Panc1 (cell line): ENCODE measurements around the gene TP53I3. TPM values are rescaled to one million over a fixed set of nuclear protein-coding genes. Genes with fewer than 3 reads are reported as not detected.

ENCODE experiments used
- ATAC-seq: fragments of 200-7000 bp; cut with Tn5 transposase; 2 replicates; pipeline ENCODE4 v1.9.1; 2020; ENCODE audit warnings: mild to moderate bottlenecking, moderate library complexity
- BruUV-seq: library from RNA; stranded (reverse); fragments of 400-500 nt; replicated peaks from 2 replicates; lab custom pipeline; 2021; lab: Mats Ljungman, UMichigan
- CTCF ChIA-PET: fragments of 300-600 bp; sonication (Branson Sonifier 250); formaldehyde crosslinking; loops from one replicate; lab custom pipeline; 2022; ENCODE audit warnings: antibody characterized with exemption; lab: Charles Lee
- POLR2A ChIA-PET: fragments of 300-600 bp; sonication (Branson Sonifier 250); formaldehyde crosslinking; loops from one replicate; lab custom pipeline; 2022; ENCODE audit warnings: antibody characterized with exemption; lab: Charles Lee
- DNase-seq: peaks from one replicate; pipeline ENCODE4 v3.0.0-alpha.2; 2010; ENCODE audit warnings: low read depth, low spot score
- H3K27ac ChIP-seq: 2 replicates; pipeline ENCODE4 v1.5.1; 2011; ENCODE audit warnings: mild to moderate bottlenecking, low read length, inconsistent platforms
- H3K27me3 ChIP-seq: fragments of 200-500 bp; sonication (Bioruptor generic); 2 replicates; pipeline ENCODE4 v1.6.0; 2014; ENCODE audit warnings: low read length, inconsistent platforms; ENCODE audit not compliant: control insufficient read depth, insufficient read depth
- H3K36me3 ChIP-seq: fragments of 200-500 bp; sonication (Bioruptor generic); 2 replicates; pipeline ENCODE4 v1.5.1; 2014; ENCODE audit warnings: inconsistent platforms, mild to moderate bottlenecking, low read length, moderate library complexity; ENCODE audit not compliant: control insufficient read depth, insufficient read depth
- H3K4me1 ChIP-seq: 2 replicates; pipeline ENCODE4 v1.5.1; 2011; ENCODE audit warnings: inconsistent platforms, mild to moderate bottlenecking, low read length, moderate library complexity; ENCODE audit not compliant: control insufficient read depth, insufficient read depth
- H3K4me3 ChIP-seq, 2 experiments: 2 replicates each; pipeline ENCODE4 v1.5.1; 2011 to 2012; ENCODE audit warnings: low read depth in 2 of 2, low read length in 2 of 2, mild to moderate bottlenecking in 2 of 2, inconsistent platforms in 1 of 2, moderate library complexity in 1 of 2
- H3K9me3 ChIP-seq: fragments of 200-500 bp; sonication (Bioruptor generic); 2 replicates; pipeline ENCODE4 v1.5.1; 2014; ENCODE audit warnings: low read depth, mild to moderate bottlenecking, inconsistent platforms, low read length, moderate library complexity; ENCODE audit not compliant: control insufficient read depth, insufficient read depth
- CTCF ChIP-seq: fragments of 450-650 bp; IDR thresholded peaks from 2 replicates; pipeline ENCODE4 v1.5.1; 2017; ENCODE audit warnings: mild to moderate bottlenecking
- POLR2AphosphoS5 ChIP-seq: IDR thresholded peaks from 2 replicates; pipeline ENCODE4 v1.6.1; 2012; ENCODE audit warnings: mild to moderate bottlenecking, low read depth, low read length, moderate library complexity
- REST ChIP-seq, 2 experiments: IDR thresholded peaks; 2 replicates each; pipeline ENCODE4 v1.6.1; 2011 to 2012; ENCODE audit warnings: low read depth in 2 of 2, control low read depth in 1 of 2, low read length in 1 of 2, mild to moderate bottlenecking in 1 of 2, moderate library complexity in 1 of 2; ENCODE audit not compliant: insufficient read depth in 1 of 2
- SIN3A ChIP-seq: IDR thresholded peaks from 2 replicates; pipeline ENCODE4 v1.6.1; 2012; ENCODE audit warnings: low read depth, mild to moderate bottlenecking, low read length, moderate library complexity, borderline replicate concordance; ENCODE audit not compliant: insufficient read depth
- TCF7L2 ChIP-seq: IDR thresholded peaks from 2 replicates; pipeline ENCODE4 v1.6.1; 2011; ENCODE audit warnings: mild to moderate bottlenecking, low read depth, low read length, inconsistent platforms
- in situ Hi-C: cut with HindIII; loops from 2 replicates; pipeline ENCODE4 v1.10.0; 2016; ENCODE audit warnings: low sequenced_read_pairs, low pct_unique_long_range_greater_than_20kb
- intact Hi-C: fragments of 100-400 bp; cut with micrococcal nuclease; formaldehyde crosslinking; loops from one replicate; pipeline ENCODE4 v1.10.0; 2022; ENCODE audit not compliant: unreplicated experiment
- total RNA-seq: library from RNA; stranded (reverse); gene quantifications from one replicate; pipeline ENCODE4 v1.2.1, GENCODE V29; 2021; ENCODE audit not compliant: unreplicated experiment

The TP53I3 gene
- total RNA-seq, 1 experiment from 2014 or later: 51.3 TPM

GRCh38 chr2:24104906-24105305 is 20.3 kb upstream of the TP53I3 start:
- ATAC-seq: no peak
- CTCF ChIA-PET: no interaction called here
- no TSS peak for BruUV-seq
- Histone ChIP-seq H3K4me1 (no peaks in the 10 kb centered on the region), H3K9me3 (no peaks in the 10 kb centered on the region), H3K36me3 (no peaks in the 10 kb centered on the region), H3K27me3 (no peaks in the 10 kb centered on the region), H3K4me3 (no peak overlapping the region), H3K27ac (no peak overlapping the region)
- DNase-seq: no peak
- POLR2A ChIA-PET: no interaction called here
- in situ Hi-C loops (no loop called here), intact Hi-C loops (no loop called here)
- TF ChIP-seq CTCF: no peak
- TF ChIP-seq POLR2AphosphoS5: no peak
- no peak for TF ChIP-seq TCF7L2
- TF ChIP-seq SIN3A: no peak
- TF ChIP-seq REST (IDR thresholded peaks at IDR 0.05; ENCODE audit: insufficient read depth in 1 of 2, low read depth in 2 of 2, low read length in 1 of 2): no peak

- DNase-seq (no peak), ATAC-seq (no peak)
- H3K27ac ChIP-seq: no peak overlapping the region
- no peaks in the 10 kb centered on the region for H3K4me1 ChIP-seq
- TF ChIP-seq SIN3A: no peak
- TF ChIP-seq REST (IDR thresholded peaks at IDR 0.05; ENCODE audit: insufficient read depth in 1 of 2, low read depth in 2 of 2, low read length in 1 of 2): no peak
- TF ChIP-seq POLR2AphosphoS5: no peak
- no peak for TF ChIP-seq TCF7L2
- TF ChIP-seq CTCF: no peak
- BruUV-seq: no TSS peak
- POLR2A ChIA-PET: interaction anchor here (0.6 kb wide), 1 partner anchor 12 kb away, joined by 7 read pairs; no protein-coding TSS in a partner anchor
- no peaks in the 10 kb centered on the region for H3K36me3 ChIP-seq
- in situ Hi-C loops (no loop called here), intact Hi-C loops (no loop called here)
- H3K4me3 ChIP-seq: no peak overlapping the region
- no peaks in the 10 kb centered on the region for H3K27me3 ChIP-seq
- CTCF ChIA-PET: interaction anchor here (0.6 kb wide), 1 partner anchor 1605 kb away, joined by 3 read pairs; no protein-coding TSS in a partner anchor
- no peaks in the 10 kb centered on the region for H3K9me3 ChIP-seq
Measured at GRCh38 chr2:24104110-24104650, 19.5 kb upstream of the TP53I3 start.
